HepG2 (cell line): Measurements from ENCODE around the gene ARFGEF3. TPM values are rescaled to one million over a fixed set of nuclear protein-coding genes. Genes with fewer than 3 reads are reported as not detected.

Experiments
- ATAC-seq: fragments of 200-7000 bp; cut with Tn5 transposase; 3 replicates; pipeline ENCODE4 v1.9.1; 2020; ENCODE audit warnings: mild to moderate bottlenecking, moderate library complexity
- BruUV-seq: library from RNA; stranded (reverse); fragments of 400-500 nt; replicated peaks from 2 replicates; lab custom pipeline; 2021; lab: Mats Ljungman, UMichigan
- CTCF ChIA-PET: fragments of 300-600 bp; formaldehyde crosslinking; extraction: SDS; loops from one replicate; lab custom pipeline; 2021; ENCODE audit warnings: low total read pairs, inconsistent platforms, low intra/inter-chr PET ratio; lab: Yijun Ruan, JAX
- POLR2A ChIA-PET: fragments of 350-600 bp; sonication (Branson Sonifier 250); formaldehyde crosslinking; loops from one replicate; lab custom pipeline; 2020; ENCODE audit warnings: antibody characterized with exemption, inconsistent platforms; lab: Yijun Ruan, JAX
- DNase-seq: peaks from one replicate; pipeline ENCODE4 v3.0.0-alpha.2; 2015; ENCODE audit warnings: low spot score
- FAIRE-seq: peaks from 3 replicates; lab custom pipeline; 2011; peaks lifted over from hg19 to GRCh38; lab: Jason Lieb, UNC
- H2AFZ ChIP-seq: one replicate; pipeline ENCODE4 v1.6.1; 2011; ENCODE audit warnings: low read length, inconsistent platforms
- H3K27ac ChIP-seq: fragments of 300-600 bp; 3 replicates; pipeline ENCODE4 v1.8.0; 2011; ENCODE audit warnings: mixed run types, mild to moderate bottlenecking, mixed read lengths, low read length, inconsistent platforms; ENCODE audit not compliant: insufficient read depth; ENCODE audit errors: extremely low read length
- H3K27me3 ChIP-seq, 2 experiments: fragments of 200-600 bp in 1 of 2; 2 replicates in 1 of 2; 3 replicates in 1 of 2; pipeline versions ENCODE4 v1.6.0 to v1.8.0; 2011; ENCODE audit warnings: low read length in 2 of 2, mild to moderate bottlenecking in 2 of 2, moderate library complexity in 2 of 2, inconsistent platforms in 1 of 2; ENCODE audit not compliant: insufficient read depth in 2 of 2, control insufficient read depth in 1 of 2
- H3K36me3 ChIP-seq, 2 experiments: fragments of 200-600 bp in 1 of 2; replicated peaks in 1 of 2; 2 replicates in 1 of 2; 3 replicates in 1 of 2; pipeline versions ENCODE4 v1.5.1 to v1.8.0; 2011; ENCODE audit warnings: low read length in 2 of 2, inconsistent platforms in 1 of 2; ENCODE audit not compliant: insufficient read depth in 2 of 2, control insufficient read depth in 1 of 2
- H3K4me1 ChIP-seq: 2 replicates; pipeline ENCODE4 v1.5.1; 2012; ENCODE audit warnings: low read length, inconsistent platforms; ENCODE audit not compliant: insufficient read depth
- H3K4me2 ChIP-seq: 2 replicates; pipeline ENCODE4 v1.6.0; 2011; ENCODE audit warnings: low read depth, low read length, inconsistent platforms
- H3K4me3 ChIP-seq, 3 experiments: fragments of 200-600 bp in 1 of 3; sonication (generic), shearing (Covaris generic) in 1 of 3; replicated peaks in 1 of 3; 2 replicates each; pipeline ENCODE4 v1.5.1; 2011 to 2016; ENCODE audit warnings: low read length in 3 of 3, inconsistent platforms in 2 of 3, low read depth in 2 of 3, mild to moderate bottlenecking in 2 of 3, control low read depth in 1 of 3, mixed read lengths in 1 of 3; ENCODE audit not compliant: insufficient read depth in 1 of 3
- H3K79me2 ChIP-seq: one replicate; pipeline ENCODE4 v1.6.1; 2011; ENCODE audit warnings: low read length, inconsistent platforms; ENCODE audit not compliant: insufficient read depth
- H3K9ac ChIP-seq: 2 replicates; pipeline ENCODE4 v1.6.0; 2011; ENCODE audit warnings: mild to moderate bottlenecking, low read depth, low read length, inconsistent platforms; ENCODE audit not compliant: insufficient read depth
- H3K9me3 ChIP-seq: 2 replicates; pipeline ENCODE4 v1.5.1; 2012; ENCODE audit warnings: mild to moderate bottlenecking, low read length
- H4K20me1 ChIP-seq: 2 replicates; pipeline ENCODE4 v1.6.0; 2011; ENCODE audit warnings: inconsistent platforms, mild to moderate bottlenecking, low read length, moderate library complexity; ENCODE audit not compliant: insufficient read depth
- DR1 ChIP-seq: sonication (generic); formaldehyde crosslinking; IDR thresholded peaks from 2 replicates; pipeline ENCODE4 v1.8.0; 2021; ENCODE audit warnings: mild to moderate bottlenecking, missing genetic modification reagents, inconsistent platforms
- KMT2B ChIP-seq: IDR thresholded peaks from 2 replicates; pipeline ENCODE4 v1.6.1; 2016; ENCODE audit warnings: missing genetic modification reagents, missing compliant biosample characterization
- NPAS2 ChIP-seq: sonication (generic); formaldehyde crosslinking; IDR thresholded peaks from 2 replicates; pipeline ENCODE4 v1.8.0; 2022; ENCODE audit warnings: mild to moderate bottlenecking, missing genetic modification reagents, borderline replicate concordance
- ONECUT2 ChIP-seq: sonication (generic); formaldehyde crosslinking; IDR thresholded peaks from 2 replicates; pipeline ENCODE4 v1.4.0; 2020; ENCODE audit warnings: missing genetic modification reagents
- RERE ChIP-seq: IDR thresholded peaks from 2 replicates; pipeline ENCODE4 v1.6.1; 2016; ENCODE audit warnings: low read depth, missing genetic modification reagents, missing compliant biosample characterization
- SETDB1 ChIP-seq: sonication (generic); formaldehyde crosslinking; IDR thresholded peaks from 2 replicates; pipeline ENCODE4 v1.5.1; 2020; ENCODE audit warnings: missing genetic modification reagents, mild to moderate bottlenecking, borderline replicate concordance
- SRSF4 ChIP-seq: fragments of 200-400 bp; formaldehyde crosslinking; IDR thresholded peaks from one replicate; pipeline ENCODE4 v1.6.1; 2018; ENCODE audit warnings: mild to moderate bottlenecking, low read depth, low read length, moderate library complexity; ENCODE audit not compliant: poor library complexity, severe bottlenecking
- TIGD3 ChIP-seq: sonication (generic); formaldehyde crosslinking; IDR thresholded peaks from 2 replicates; pipeline ENCODE4 v1.5.1; 2020; ENCODE audit warnings: mild to moderate bottlenecking, missing genetic modification reagents, borderline replicate concordance
- ZBTB14 ChIP-seq: sonication (generic); formaldehyde crosslinking; IDR thresholded peaks from 2 replicates; pipeline ENCODE4 v1.4.0; 2020; ENCODE audit warnings: missing genetic modification reagents
- ZNF235 ChIP-seq: sonication (generic); formaldehyde crosslinking; IDR thresholded peaks from 2 replicates; pipeline ENCODE4 v1.8.1; 2023; ENCODE audit warnings: mild to moderate bottlenecking, missing genetic modification reagents, borderline replicate concordance
- ZNF264 ChIP-seq: sonication (generic); formaldehyde crosslinking; IDR thresholded peaks from 2 replicates; pipeline ENCODE4 v1.4.0; 2020; ENCODE audit warnings: missing genetic modification reagents
- ZNF569 ChIP-seq: sonication (generic); formaldehyde crosslinking; IDR thresholded peaks from 2 replicates; pipeline ENCODE4 v1.5.0; 2020; ENCODE audit warnings: mild to moderate bottlenecking, missing genetic modification reagents, moderate library complexity, borderline replicate concordance
- WGBS: methylation state at CpG from one replicate; pipeline ENCODE4 v1.1.6; 2017; ENCODE audit warnings: low lambda C conversion rate; 5-methylcytosine and 5-hydroxymethylcytosine counted together
- in situ Hi-C: cut with HindIII; loops from 2 replicates; pipeline ENCODE4 v1.10.0; 2017; ENCODE audit warnings: low pct_unique_long_range_greater_than_20kb; ENCODE audit not compliant: extremely low pct_ligation_motif_present
- intact Hi-C: fragments of 100-400 bp; cut with micrococcal nuclease; formaldehyde crosslinking; loops from one replicate; pipeline ENCODE4 v1.10.0; 2022; ENCODE audit not compliant: unreplicated experiment
- polyA plus RNA-seq, 8 experiments: library from polyadenylated mRNA; depleted of rRNA in 3 of 8; stranded (reverse) in 7 of 8; unstranded in 1 of 8; fragments of >200 nt; fragmentation: Illumina TruSeq in 4 of 8; extraction: Trizol in 4 of 8; gene quantifications; 2 replicates each; pipeline versions ENCODE4 v1.2.1 to v1.2.3, GENCODE V29; 2011 to 2016; ENCODE audit warnings: low read depth in 4 of 8, missing spikeins in 1 of 8, mixed read lengths in 1 of 8; ENCODE audit not compliant: insufficient read depth in 1 of 8
- total RNA-seq, 5 experiments: library from RNA; depleted of rRNA; stranded (reverse); fragments of >200 nt; fragmentation: Illumina TruSeq; extraction: Trizol; gene quantifications; 2 replicates each; pipeline ENCODE4 v1.2.3, GENCODE V29; 2016; ENCODE audit warnings: low read depth in 1 of 5

ARFGEF3 gene
- total and polyA plus RNA-seq, 2 of the 13 experiments (the other 11 are each of a cell fraction or from before 2014, with no cell fraction given), result 0.60 to 2.6 TPM

- no peak for TF ChIP-seq ZBTB14
- TF ChIP-seq KMT2B (CRISPR knock-in tag), result no peak
- no peak for TF ChIP-seq ZNF569 (CRISPR knock-in tag)
- no peak for TF ChIP-seq SRSF4
- no peak for TF ChIP-seq TIGD3 (CRISPR knock-in tag)
- no peak for TF ChIP-seq ZNF235 (CRISPR knock-in tag)
- no peak for TF ChIP-seq ONECUT2 (CRISPR knock-in tag)
- TF ChIP-seq, all 625 proteins: peak for 0
These were observed 57.7 kb downstream of the ARFGEF3 start (continued) for GRCh38 chr6:138219398-138219797.

GRCh38 chr6:138219901-138220300, 58.2 kb downstream of the ARFGEF3 start:
- no peak overlapping the region for H2AFZ ChIP-seq
- no peaks in the 10 kb centered on the region for H3K36me3 ChIP-seq
- DNase-seq, result no peak
- in situ Hi-C loops (no loop called here), intact Hi-C loops (loop anchor here (5.0 kb wide), 1 partner anchor 57 kb away; no protein-coding TSS in a partner anchor)
- no peak overlapping the region for H3K27ac ChIP-seq
- BruUV-seq, result no TSS peak
- peaks cover 39% of the 10 kb centered on the region for H3K4me1 ChIP-seq
- no peaks in the 10 kb centered on the region for H4K20me1 ChIP-seq
- WGBS, result 65% methylated on average over 4 of the region's 4 CpGs
- no peaks in the 10 kb centered on the region for H3K27me3 ChIP-seq
- no peaks in the 10 kb centered on the region for H3K79me2 ChIP-seq
- FAIRE-seq, result no peak
- no peak overlapping the region for H3K4me2 ChIP-seq
- POLR2A ChIA-PET, result no interaction called here
- H3K9me3 ChIP-seq, result no peaks in the 10 kb centered on the region
- H3K9ac ChIP-seq, result no peak overlapping the region
- ATAC-seq, result no peak
- no peak overlapping the region for H3K4me3 ChIP-seq
- CTCF ChIA-PET, result no interaction called here
- TF ChIP-seq DR1 (CRISPR knock-in tag), result no peak
- TF ChIP-seq NPAS2 (CRISPR knock-in tag), result no peak
- no peak for TF ChIP-seq ZNF264 (CRISPR knock-in tag)
- no peak for TF ChIP-seq SETDB1 (CRISPR knock-in tag)
- TF ChIP-seq RERE (CRISPR knock-in tag), result no peak
